WERI-Rb-1 (cell line): Measurements from ENCODE around the gene SLC23A2.

ENCODE experiments used
- DNase-seq: peaks from one replicate; pipeline ENCODE4 v3.0.0-alpha.2; 2020
- H3K27ac ChIP-seq: fragments of 250-450 bp; sonication (Bioruptor Pico); 2 replicates; pipeline ENCODE4 v1.5.1; 2020; ENCODE audit warnings: mild to moderate bottlenecking, moderate library complexity
- H3K27me3 ChIP-seq: fragments of 250-450 bp; sonication (Bioruptor Pico); 2 replicates; pipeline ENCODE4 v1.5.1; 2021; ENCODE audit warnings: mild to moderate bottlenecking, low read depth, moderate library complexity; ENCODE audit not compliant: insufficient read depth, severe bottlenecking
- H3K36me3 ChIP-seq: fragments of 250-450 bp; sonication (Bioruptor Pico); 2 replicates; pipeline ENCODE4 v1.5.1; 2020; ENCODE audit warnings: mild to moderate bottlenecking, moderate library complexity
- H3K4me3 ChIP-seq: 2 replicates; pipeline ENCODE4 v1.5.1; 2011; ENCODE audit warnings: low read depth, mild to moderate bottlenecking, control low read depth, low read length
- H3K9me3 ChIP-seq: fragments of 250-450 bp; sonication (Bioruptor Pico); 2 replicates; pipeline ENCODE4 v1.5.1; 2021; ENCODE audit warnings: mild to moderate bottlenecking, moderate library complexity; ENCODE audit not compliant: severe bottlenecking
- CTCF ChIP-seq: IDR thresholded peaks from 2 replicates; pipeline ENCODE4 v1.5.1; 2011; ENCODE audit warnings: low read depth, mild to moderate bottlenecking, control low read depth, inconsistent platforms, low read length

The SLC23A2 gene

GRCh38 chr20:4910951-4911350 is 90.4 kb downstream of the SLC23A2 start:
- Histone ChIP-seq H3K27ac (no peak overlapping the region), H3K4me3 (no peak overlapping the region), H3K27me3 (no peaks in the 10 kb centered on the region), H3K36me3 (peaks cover 6% of the 10 kb centered on the region), H3K9me3 (no peaks in the 10 kb centered on the region)
- no peak for TF ChIP-seq CTCF
- DNase-seq: no peak

- no peaks in the 10 kb centered on the region for H3K9me3 ChIP-seq
- no peak for TF ChIP-seq CTCF
- H3K4me3 ChIP-seq: no peak overlapping the region
- peaks cover 23% of the 10 kb centered on the region for H3K36me3 ChIP-seq
- no peak overlapping the region for H3K27ac ChIP-seq
- H3K27me3 ChIP-seq: no peaks in the 10 kb centered on the region
- no peak for DNase-seq
Measured at GRCh38 chr20:4905613-4906012, 95.7 kb downstream of the SLC23A2 start.

GRCh38 chr20:4905195-4905594 is 96.1 kb downstream of the SLC23A2 start:
- no peak for TF ChIP-seq CTCF
- no peak for DNase-seq
- H3K27ac ChIP-seq: no peak overlapping the region

GRCh38 chr20:4904127-4904860 is 97.0 kb downstream of the SLC23A2 start:
- no peaks in the 10 kb centered on the region for H3K27me3 ChIP-seq
- no peaks in the 10 kb centered on the region for H3K9me3 ChIP-seq
- no peak overlapping the region for H3K4me3 ChIP-seq
- TF ChIP-seq CTCF: no peak
- peaks cover 28% of the 10 kb centered on the region for H3K36me3 ChIP-seq
- no peak overlapping the region for H3K27ac ChIP-seq
- DNase-seq: no peak

More at GRCh38 chr20:4905195-4905594, 96.1 kb downstream of the SLC23A2 start:
- Histone ChIP-seq H3K9me3 (no peaks in the 10 kb centered on the region), H3K27me3 (no peaks in the 10 kb centered on the region), H3K36me3 (peaks cover 23% of the 10 kb centered on the region), H3K4me3 (no peak overlapping the region)

- DNase-seq: no peak
- no peak overlapping the region for H3K27ac ChIP-seq
- TF ChIP-seq CTCF: no peak
Measured at GRCh38 chr20:4902788-4903187, 98.5 kb downstream of the SLC23A2 start.

More at GRCh38 chr20:4902788-4903187, 98.5 kb downstream of the SLC23A2 start:
- no peaks in the 10 kb centered on the region for H3K9me3 ChIP-seq
- H3K36me3 ChIP-seq: peaks cover 26% of the 10 kb centered on the region
- H3K27me3 ChIP-seq: no peaks in the 10 kb centered on the region
- no peak overlapping the region for H3K4me3 ChIP-seq
